ENCODE results near the gene ZNF710. TPM values are rescaled to one million over a fixed set of nuclear protein-coding genes. Genes with fewer than 3 reads are reported as not detected.

Gene ZNF710
- total and polyA plus RNA-seq, 2 of the 8 experiments (the other 6 are each of a cell fraction or from before 2014, with no cell fraction given) = 10.5 to 24.0 TPM

DNA sequence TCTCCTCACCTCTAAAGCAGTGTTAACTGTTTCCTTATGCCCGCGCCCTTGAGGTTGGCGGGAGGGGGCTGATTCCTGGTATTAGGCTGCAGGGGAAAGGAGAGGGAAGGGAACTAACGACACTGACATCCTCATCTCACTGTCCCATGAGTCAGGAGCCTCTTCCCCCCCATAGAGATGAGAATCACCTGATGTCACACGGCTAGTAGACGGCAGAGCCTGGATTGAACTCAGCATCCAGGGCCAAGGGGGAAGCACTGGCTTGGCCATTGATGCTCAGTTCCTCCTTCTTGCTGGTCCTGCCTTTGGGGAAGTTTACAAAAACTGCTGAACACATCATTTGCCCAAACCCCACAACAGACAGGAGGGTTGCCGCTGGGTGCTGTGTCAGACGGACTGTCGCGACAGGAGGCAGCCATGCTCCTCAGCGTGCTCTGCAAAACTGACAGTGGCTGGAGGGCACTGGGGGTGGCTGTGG, 62.7 kb downstream of the ZNF710 start:
- DNase-seq (ENCODE audit: low read depth in 1 of 2, low spot score in 2 of 2) = no peak
- peak overlapping the region; percentile 82 for H2AK5ac ChIP-seq (ENCODE audit: low read depth, low read length)
- CTCF ChIA-PET (ENCODE audit: partially characterized antibody) = interaction anchor here (1.0 to 1.6 kb wide), 3 partner anchors 11 to 21 kb away, joined by 3 to 6 read pairs (median 6); no protein-coding TSS in a partner anchor
- 0 out of 2 replicates have a peak overlapping the region, but pooled peaks have one; percentile 5 for H3K18ac ChIP-seq (ENCODE audit: extremely low read depth, low read length)
- no peak for TF ChIP-seq CBX8 (IDR thresholded peaks at IDR 0.05; ENCODE audit: borderline replicate concordance, low read depth, low read length)
- TF ChIP-seq JUN (IDR thresholded peaks at IDR 0.05; ENCODE audit: low read depth, low read length) = no peak
- no peak for TF ChIP-seq RFX5 (IDR thresholded peaks at IDR 0.05; ENCODE audit: borderline replicate concordance, low read depth, low read length)
- H3K23me2 ChIP-seq (ENCODE audit: low read depth, low read length) = no peaks in the 10 kb centered on the region
- H3K4me1 ChIP-seq (replicated peaks in 1 of 4; ENCODE audit: control insufficient read depth in 3 of 4, insufficient read depth in 4 of 4, low read length in 3 of 4) = peaks cover 7 to 53% (median 43%) of the 10 kb centered on the region in 4 experiments
- H3K36me3 ChIP-seq (ENCODE audit: control insufficient read depth in 2 of 4, insufficient read depth in 4 of 4, low read length in 3 of 4) = peaks cover 0 to 9% (median 1%) of the 10 kb centered on the region in 4 experiments; a peak in 2 of 8 replicates
- H3K27ac ChIP-seq (ENCODE audit: low read depth, low read length) = no peak overlapping the region; the same call in 1 of the 2 replicates
- no peak overlapping the region for H3K14ac ChIP-seq (ENCODE audit: insufficient read length)
- no peak overlapping the region for H4K5ac ChIP-seq (ENCODE audit: insufficient read length, low read depth, low read length)
- no peak for FAIRE-seq
- H3K4ac ChIP-seq (replicated peaks; ENCODE audit: insufficient read length, low read depth, low read length) = peak overlapping the region; percentile 82
- no peak overlapping the region for H3K56ac ChIP-seq (replicated peaks; ENCODE audit: insufficient read length, low read depth, low read length)
- POLR2A ChIA-PET (ENCODE audit: partially characterized antibody) = interaction anchor here (0.7 to 4.8 kb wide), 2 partner anchors 12 to 64 kb away, joined by 3 to 29 read pairs; partner anchors contain the start of gene ZNF710
- no peaks in the 10 kb centered on the region; a peak in 1 of 4 replicates for H3K9me3 ChIP-seq (ENCODE audit: insufficient read depth in 2 of 2, low read depth in 1 of 2, low read length in 1 of 2)
- peak overlapping the region; percentile 87; the same call in 1 of the 2 replicates for H2BK5ac ChIP-seq (ENCODE audit: low read depth, low read length)
- H3K23ac ChIP-seq (ENCODE audit: insufficient read length) = no peak overlapping the region
- H4K20me1 ChIP-seq (replicated peaks in 1 of 2; ENCODE audit: control insufficient read depth in 1 of 2, insufficient read depth in 2 of 2, low read length in 2 of 2) = no peaks in the 10 kb centered on the region
- H2BK120ac ChIP-seq (replicated peaks; ENCODE audit: low read depth, low read length) = no peak overlapping the region
- peaks cover 0 to 2% of the 10 kb centered on the region in 2 experiments; a peak in 2 of 4 replicates for H3K79me2 ChIP-seq (ENCODE audit: control insufficient read depth in 1 of 2, insufficient read depth in 2 of 2, low read length in 2 of 2)
- no peak overlapping the region for H3K4me2 ChIP-seq (ENCODE audit: insufficient read depth in 1 of 2, low read depth in 2 of 2, low read length in 2 of 2)
- H3K9ac ChIP-seq (replicated peaks in 1 of 4; ENCODE audit: extremely low read depth in 1 of 4, low read depth in 3 of 4, low read length in 3 of 4) = no peak overlapping the region; a peak in 2 of 7 replicates
- peak overlapping the region; percentile 99 for H4K91ac ChIP-seq (replicated peaks; ENCODE audit: insufficient read length, low read length)
- no peak overlapping the region; the same call in 1 of the 2 replicates for H4K8ac ChIP-seq (ENCODE audit: extremely low read depth, insufficient read depth, low read length)
- no peak overlapping the region for H2AFZ ChIP-seq (ENCODE audit: low read length)
- H2BK15ac ChIP-seq (ENCODE audit: low read length) = peak overlapping the region; percentile 10; the same call in 1 of the 2 replicates
- H3K79me1 ChIP-seq (ENCODE audit: low read depth, low read length) = peaks cover 6% of the 10 kb centered on the region; the same call in 1 of the 2 replicates
- no peaks in the 10 kb centered on the region for H3K27me3 ChIP-seq (replicated peaks in 1 of 4; ENCODE audit: control insufficient read depth in 3 of 4, extremely low read depth in 1 of 4, insufficient read depth in 3 of 4, low read length in 3 of 4)
- peak overlapping the region; percentile 84 for H2BK12ac ChIP-seq (ENCODE audit: low read depth, low read length)
- H3K4me3 ChIP-seq (ENCODE audit: extremely low read depth in 1 of 4, insufficient read depth in 2 of 4, low read depth in 3 of 4, low read length in 4 of 4) = no peak overlapping the region
- peak overlapping the region; percentile 1; the same call in 1 of the 2 replicates for H2BK20ac ChIP-seq (ENCODE audit: low read length)
- 97% methylated on average over 9 of the region's 11 CpGs; no CpG with 5 or more reads in 1 of the 2 experiments for WGBS, 2 experiments (ENCODE audit: extremely low coverage in 1 of 2, insufficient coverage in 1 of 2, insufficient read length in 1 of 2, insufficient replicate concordance in 2 of 2, low coverage in 1 of 2, low lambda C conversion rate in 2 of 2, missing lambda C conversion rate in 1 of 2)

Data from H1 (cell line).